GM19324 (cell line): Measurements from ENCODE around the gene ASB6.

ENCODE experiments used
- ATAC-seq: cut with Tn5 transposase; IDR thresholded peaks from one replicate; pipeline ENCODE4 v1.9.1; 2021; ENCODE audit warnings: mild to moderate bottlenecking, moderate library complexity; ENCODE audit not compliant: unreplicated experiment, low FRiP score

Gene ASB6

GRCh38 chr9:129587487-129588262, 54.3 kb downstream of the ASB6 start:
- no peak for ATAC-seq

- no peak for ATAC-seq
Measured at GRCh38 chr9:129586685-129587084, 55.3 kb downstream of the ASB6 start.

GRCh38 chr9:129586245-129586644, 55.7 kb downstream of the ASB6 start:
- no peak for ATAC-seq

- ATAC-seq, result no peak
Measured at GRCh38 chr9:129585352-129585751, 56.6 kb downstream of the ASB6 start.
